ENCODE results near the gene BEND3.

DNA sequence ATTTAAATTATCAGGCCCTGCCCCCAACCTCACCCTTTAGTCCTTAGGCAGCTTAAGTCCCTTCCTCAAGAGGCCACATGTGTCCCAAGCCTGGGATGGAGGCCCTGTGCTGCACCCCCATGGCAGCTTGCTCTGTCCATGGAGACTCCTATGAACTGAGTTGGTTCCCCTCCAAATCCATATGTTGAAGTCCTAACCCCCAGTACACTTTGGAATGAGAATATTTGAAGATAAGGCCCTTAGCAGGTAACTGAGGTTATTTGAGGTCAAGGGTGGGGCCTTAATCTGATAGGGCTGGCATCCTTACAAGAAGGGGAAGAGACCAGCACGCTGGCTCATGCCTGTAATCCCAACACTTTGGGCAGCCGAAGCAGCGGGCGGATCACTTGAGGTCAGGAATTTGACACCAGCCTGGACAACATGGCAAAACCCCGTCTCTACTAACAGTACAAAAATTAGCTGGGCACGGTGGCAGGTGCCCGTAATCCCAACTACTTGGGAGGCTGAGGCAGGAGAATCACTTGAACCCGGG, 6.7 kb upstream of the BEND3 start:
- TF ChIP-seq, protein P1, sequence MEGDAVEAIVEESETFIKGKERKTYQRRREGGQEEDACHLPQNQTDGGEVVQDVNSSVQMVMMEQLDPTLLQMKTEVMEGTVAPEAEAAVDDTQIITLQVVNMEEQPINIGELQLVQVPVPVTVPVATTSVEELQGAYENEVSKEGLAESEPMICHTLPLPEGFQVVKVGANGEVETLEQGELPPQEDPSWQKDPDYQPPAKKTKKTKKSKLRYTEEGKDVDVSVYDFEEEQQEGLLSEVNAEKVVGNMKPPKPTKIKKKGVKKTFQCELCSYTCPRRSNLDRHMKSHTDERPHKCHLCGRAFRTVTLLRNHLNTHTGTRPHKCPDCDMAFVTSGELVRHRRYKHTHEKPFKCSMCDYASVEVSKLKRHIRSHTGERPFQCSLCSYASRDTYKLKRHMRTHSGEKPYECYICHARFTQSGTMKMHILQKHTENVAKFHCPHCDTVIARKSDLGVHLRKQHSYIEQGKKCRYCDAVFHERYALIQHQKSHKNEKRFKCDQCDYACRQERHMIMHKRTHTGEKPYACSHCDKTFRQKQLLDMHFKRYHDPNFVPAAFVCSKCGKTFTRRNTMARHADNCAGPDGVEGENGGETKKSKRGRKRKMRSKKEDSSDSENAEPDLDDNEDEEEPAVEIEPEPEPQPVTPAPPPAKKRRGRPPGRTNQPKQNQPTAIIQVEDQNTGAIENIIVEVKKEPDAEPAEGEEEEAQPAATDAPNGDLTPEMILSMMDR (IDR thresholded peaks at IDR 0.05) = no peak
- no peak for TF ChIP-seq POLR2A (IDR thresholded peaks at IDR 0.05)
- no peak for TF ChIP-seq EP300 (IDR thresholded peaks at IDR 0.05)
- no peak for TF ChIP-seq POLR2AphosphoS5 (IDR thresholded peaks at IDR 0.05)

Measured in upper lobe of left lung (tissue), 4 donors.